ENCODE results near the gene PHACTR1. TPM values are rescaled to one million over a fixed set of nuclear protein-coding genes. Genes with fewer than 3 reads are reported as not detected.

The PHACTR1 gene
- total RNA-seq, 2 experiments from 2014 or later, result 1.3 to 2.3 TPM

- TF ChIP-seq CTCF (IDR thresholded peaks at IDR 0.05), result no peak
- peaks cover 1% of the 10 kb centered on the region for H3K9me3 Mint-ChIP-seq
- no peaks in the 10 kb centered on the region for H3K27me3 ChIP-seq (ENCODE audit: control insufficient read depth in 1 of 2, insufficient read depth in 2 of 2, low read length in 2 of 2)
- POLR2A ChIA-PET, result no interaction called here
- CTCF ChIA-PET, result no interaction called here
- H3K4me1 Mint-ChIP-seq (ENCODE audit: low read depth), result no peaks in the 10 kb centered on the region
- H3K27me3 Mint-ChIP-seq, result no peaks in the 10 kb centered on the region
- no peak overlapping the region for H3K27ac ChIP-seq (ENCODE audit: low read depth in 1 of 2, low read length in 2 of 2)
- H3K27ac Mint-ChIP-seq, result no peak overlapping the region
- no peaks in the 10 kb centered on the region for H3K36me3 Mint-ChIP-seq (ENCODE audit: low read depth)
- DNase-seq (no peak), ATAC-seq (ENCODE audit: poor library complexity) (no peak)
- no peaks in the 10 kb centered on the region for H3K4me1 ChIP-seq (ENCODE audit: insufficient read depth, low read length)
- no peaks in the 10 kb centered on the region for H3K36me3 ChIP-seq (ENCODE audit: insufficient read depth, low read length)
- no peak overlapping the region for H3K4me3 Mint-ChIP-seq
- H3K9me3 ChIP-seq (ENCODE audit: control insufficient read depth in 1 of 2, insufficient read depth in 1 of 2, low read length in 2 of 2), result no peaks in the 10 kb centered on the region
- intact Hi-C loops (cut with DNase I, micrococcal nuclease), result no loop called here
- H3K4me3 ChIP-seq (ENCODE audit: low read length), result no peak overlapping the region
These were observed 522.2 kb downstream of the PHACTR1 start for GRCh38 chr6:13238640-13239216.

- H3K4me3 Mint-ChIP-seq, result no peak overlapping the region
- Histone ChIP-seq H3K4me3 (ENCODE audit: low read length) (no peak overlapping the region), H3K27me3 (ENCODE audit: control insufficient read depth in 1 of 2, insufficient read depth in 2 of 2, low read length in 2 of 2) (no peaks in the 10 kb centered on the region), H3K9me3 (ENCODE audit: control insufficient read depth in 1 of 2, insufficient read depth in 1 of 2, low read length in 2 of 2) (no peaks in the 10 kb centered on the region), H3K4me1 (ENCODE audit: insufficient read depth, low read length) (no peaks in the 10 kb centered on the region), H3K36me3 (ENCODE audit: insufficient read depth, low read length) (no peaks in the 10 kb centered on the region), H3K27ac (ENCODE audit: low read depth in 1 of 2, low read length in 2 of 2) (no peak overlapping the region)
- TF ChIP-seq CTCF (IDR thresholded peaks at IDR 0.05), result no peak
- H3K27ac Mint-ChIP-seq, result no peak overlapping the region
- no peak for DNase-seq
- no peak for ATAC-seq (ENCODE audit: poor library complexity)
- POLR2A ChIA-PET, result no interaction called here
- H3K9me3 Mint-ChIP-seq, result peaks cover 5% of the 10 kb centered on the region
- H3K36me3 Mint-ChIP-seq (ENCODE audit: low read depth), result no peaks in the 10 kb centered on the region
- CTCF ChIA-PET, result no interaction called here
- H3K4me1 Mint-ChIP-seq (ENCODE audit: low read depth), result no peaks in the 10 kb centered on the region
- no peaks in the 10 kb centered on the region for H3K27me3 Mint-ChIP-seq
- intact Hi-C loops (cut with DNase I, micrococcal nuclease), result no loop called here
These were observed 523.2 kb downstream of the PHACTR1 start for GRCh38 chr6:13239530-13240455.

GRCh38 chr6:13241364-13241763, 524.8 kb downstream of the PHACTR1 start:
- H3K4me3 Mint-ChIP-seq, result no peak overlapping the region
- no peak overlapping the region for H3K27ac Mint-ChIP-seq
- no peak for ATAC-seq (ENCODE audit: poor library complexity)
- POLR2A ChIA-PET, result no interaction called here
- no peaks in the 10 kb centered on the region for H3K9me3 ChIP-seq (ENCODE audit: control insufficient read depth in 1 of 2, insufficient read depth in 1 of 2, low read length in 2 of 2)
- no peak overlapping the region for H3K4me3 ChIP-seq (ENCODE audit: low read length)
- H3K27me3 ChIP-seq (ENCODE audit: control insufficient read depth in 1 of 2, insufficient read depth in 2 of 2, low read length in 2 of 2), result no peaks in the 10 kb centered on the region
- no peaks in the 10 kb centered on the region for H3K4me1 Mint-ChIP-seq (ENCODE audit: low read depth)
- CTCF ChIA-PET, result no interaction called here
- TF ChIP-seq CTCF (IDR thresholded peaks at IDR 0.05), result no peak
- no peak for DNase-seq
- no peaks in the 10 kb centered on the region for H3K36me3 ChIP-seq (ENCODE audit: insufficient read depth, low read length)
- H3K4me1 ChIP-seq (ENCODE audit: insufficient read depth, low read length), result no peaks in the 10 kb centered on the region
- H3K27me3 Mint-ChIP-seq, result no peaks in the 10 kb centered on the region
- no peak overlapping the region for H3K27ac ChIP-seq (ENCODE audit: low read depth in 1 of 2, low read length in 2 of 2)
- intact Hi-C loops (cut with DNase I, micrococcal nuclease), result no loop called here
- H3K36me3 Mint-ChIP-seq (ENCODE audit: low read depth), result no peaks in the 10 kb centered on the region
- H3K9me3 Mint-ChIP-seq, result peaks cover 5% of the 10 kb centered on the region

Data from CD4-positive, alpha-beta T cell (primary cell).